Fibroblast of skin of left biceps (primary cell): ENCODE results near the gene CD24.
"Not testable (repeated sequence)": the region's sequence is repeated elsewhere in the genome, so short reads cannot be mapped to it uniquely, and the experiment has no call there.

Source experiments
- DNase-seq, 2 experiments: peaks; one replicate each; pipeline ENCODE4 v3.0.0-alpha.2; 2013; ENCODE audit warnings: low read depth in 2 of 2

CD24 gene, protein sequence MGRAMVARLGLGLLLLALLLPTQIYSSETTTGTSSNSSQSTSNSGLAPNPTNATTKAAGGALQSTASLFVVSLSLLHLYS

GRCh38 chr6:106974336-106974998 lies at the start of gene CD24:
TSS of gene CD24 (minus strand) at chr6:106974729. CDS start at chr6:106974646, 83 bp downstream.
- DNase-seq, result no peak

GRCh38 chr6:107021446-107022185 lies 47.1 kb upstream of the CD24 start:
- no peak for DNase-seq

- no peak for DNase-seq
Measured at GRCh38 chr6:107020239-107020638, 45.7 kb upstream of the CD24 start.

GRCh38 chr6:107019628-107020027 lies 45.1 kb upstream of the CD24 start:
- DNase-seq, result not testable (repeated sequence)

DNA sequence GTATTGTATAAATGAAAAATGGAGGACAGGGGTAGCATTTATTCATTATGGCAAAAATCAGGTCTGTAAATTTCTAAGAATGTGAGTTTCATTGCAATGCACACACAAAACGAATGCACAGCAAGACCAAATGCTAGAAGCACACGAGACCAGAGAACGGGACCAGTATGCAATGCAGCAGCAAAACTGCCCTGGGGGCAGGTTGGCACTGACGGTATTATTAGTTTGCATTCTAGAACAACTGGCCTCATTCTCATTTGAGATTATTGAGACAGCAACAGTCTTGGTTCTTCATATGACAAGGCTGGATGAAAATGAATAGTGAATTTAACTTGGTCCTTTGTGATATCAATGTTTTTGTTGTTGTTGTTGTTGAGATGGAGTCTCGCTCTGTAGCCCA lies 44.5 kb upstream of the CD24 start:
- no peak for DNase-seq

DNA sequence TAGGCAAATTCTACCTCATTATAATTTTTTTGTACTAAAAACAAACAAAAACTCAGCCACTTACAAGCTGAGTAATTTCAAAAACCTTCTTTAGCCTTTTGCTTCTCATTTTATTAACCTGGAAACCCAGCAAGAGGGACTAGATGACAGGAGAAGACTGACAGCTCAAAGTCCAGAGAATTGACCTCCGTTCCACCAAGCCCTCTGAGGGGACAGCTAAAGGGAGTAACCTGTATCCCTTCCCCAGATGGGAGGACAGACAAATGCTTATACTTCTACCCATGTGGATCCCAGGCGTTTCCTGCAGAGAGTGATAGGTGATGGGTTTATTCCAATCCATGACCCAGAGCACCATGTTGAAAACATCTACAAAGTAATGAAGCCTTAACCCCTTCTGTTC lies 35.0 kb upstream of the CD24 start:
- no peak for DNase-seq

DNA sequence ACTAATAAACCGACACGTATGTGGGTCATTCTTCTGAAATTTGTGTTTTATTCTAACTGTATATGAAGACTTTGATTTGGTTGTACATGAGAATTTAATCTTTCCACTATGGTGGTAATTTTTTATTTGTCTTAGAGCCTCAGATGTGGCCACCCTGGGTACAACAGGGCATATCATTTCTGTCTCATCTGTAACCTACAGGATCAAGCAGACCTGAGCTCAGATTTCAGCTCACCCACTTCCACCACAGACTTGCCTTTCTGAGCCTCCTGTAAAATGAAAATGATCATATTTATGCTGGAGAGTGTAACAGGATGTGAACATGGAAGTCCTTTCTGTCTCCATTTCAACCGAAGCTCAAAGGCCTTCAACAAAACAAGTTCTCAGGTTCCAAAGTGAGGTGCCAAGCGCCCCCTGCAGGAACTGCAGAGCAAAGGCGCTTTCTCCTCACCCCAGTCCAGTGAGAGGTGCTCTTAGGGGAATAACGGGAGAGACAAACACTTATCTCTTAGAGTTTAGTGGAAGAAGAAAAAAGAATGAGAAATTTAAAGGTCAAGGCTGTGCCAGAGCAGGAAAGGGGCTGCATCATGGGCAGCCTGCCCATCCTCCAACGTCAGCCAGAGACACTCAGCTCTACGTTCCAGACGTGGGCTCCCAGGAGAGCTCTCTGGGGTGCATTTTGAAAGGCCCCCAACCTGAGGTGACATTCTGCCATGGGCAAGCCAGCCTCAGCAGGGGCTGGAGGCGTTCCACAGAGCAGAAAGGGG lies 23.0 kb upstream of the CD24 start:
- DNase-seq, result peak; percentile 14 to 18

- DNase-seq, result no peak
Measured at GRCh38 chr6:106995640-106996039, 21.1 kb upstream of the CD24 start.

DNA sequence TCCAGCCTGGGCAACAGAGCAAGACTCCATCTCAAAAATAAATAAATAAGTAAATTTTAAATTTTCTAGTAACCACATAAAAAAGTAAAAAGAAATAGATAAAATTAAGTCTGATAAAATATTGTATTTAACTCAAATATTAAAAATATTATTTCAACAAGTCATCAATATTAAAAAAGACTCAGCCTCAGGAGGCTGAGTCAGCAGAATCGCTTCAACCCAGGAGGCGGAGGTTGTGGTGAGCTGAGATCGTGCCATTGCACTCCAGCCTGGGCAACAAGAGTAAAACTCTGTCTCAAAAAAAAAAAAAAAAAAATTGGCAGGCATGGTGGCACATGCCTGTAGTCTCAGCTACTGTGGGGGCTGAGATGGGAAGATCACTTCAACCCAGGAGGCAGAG lies 15.2 kb upstream of the CD24 start:
- DNase-seq, result not testable (repeated sequence)

GRCh38 chr6:106988664-106989063 lies 14.1 kb upstream of the CD24 start:
- no peak for DNase-seq

GRCh38 chr6:106981926-106982325 lies 7.4 kb upstream of the CD24 start:
- peak; percentile 81 to 88 for DNase-seq

- no peak for DNase-seq
Measured at GRCh38 chr6:106980926-106981325, 6.4 kb upstream of the CD24 start.

DNA sequence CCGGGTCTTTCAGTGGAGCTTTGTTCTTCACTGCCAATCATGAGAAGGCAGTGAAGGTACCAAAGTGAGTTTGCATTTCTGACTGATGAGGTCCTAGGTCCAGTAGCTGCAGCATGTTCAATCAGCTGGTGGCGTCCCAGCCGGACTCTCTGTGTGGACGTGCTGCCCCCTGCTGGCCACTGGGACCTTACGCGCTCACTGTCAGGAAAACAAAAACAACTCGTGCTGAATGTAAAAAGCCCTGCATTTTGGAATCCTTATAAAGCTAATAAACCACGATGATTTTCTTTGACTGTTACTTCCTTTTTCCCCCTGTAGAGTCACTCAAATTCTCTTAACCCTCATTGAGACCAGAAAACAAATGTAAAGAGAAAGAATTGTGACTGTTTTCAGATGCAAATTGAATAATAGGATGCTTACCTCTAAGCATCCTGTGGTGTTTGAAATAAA lies 4.9 kb upstream of the CD24 start:
- DNase-seq, result peak; percentile 31 to 39

DNA sequence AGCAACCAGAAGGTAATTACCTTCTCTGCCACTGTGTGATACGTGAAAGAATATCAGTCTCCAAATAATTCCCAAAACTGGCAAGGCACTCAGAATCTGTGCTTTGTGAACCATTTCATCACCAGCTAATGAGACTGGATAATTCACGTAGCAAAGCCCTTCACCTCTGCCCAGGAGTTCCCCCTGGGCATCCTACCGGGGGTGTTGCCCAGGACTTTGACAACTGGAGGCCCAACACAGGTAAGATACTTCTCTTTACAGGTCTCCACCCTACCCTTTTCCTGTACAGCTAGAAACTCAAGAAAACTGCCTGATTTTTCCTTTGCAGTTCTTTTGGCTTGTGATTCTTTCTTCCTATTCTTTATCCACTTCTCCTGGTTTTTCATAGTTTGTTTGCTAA lies 2.7 kb upstream of the CD24 start:
- no peak for DNase-seq

GRCh38 chr6:106976270-106976669 lies 1.7 kb upstream of the CD24 start:
- DNase-seq, result no peak

- DNase-seq, result no peak
Measured at GRCh38 chr6:106975738-106976064, 1.2 kb upstream of the CD24 start.

DNA sequence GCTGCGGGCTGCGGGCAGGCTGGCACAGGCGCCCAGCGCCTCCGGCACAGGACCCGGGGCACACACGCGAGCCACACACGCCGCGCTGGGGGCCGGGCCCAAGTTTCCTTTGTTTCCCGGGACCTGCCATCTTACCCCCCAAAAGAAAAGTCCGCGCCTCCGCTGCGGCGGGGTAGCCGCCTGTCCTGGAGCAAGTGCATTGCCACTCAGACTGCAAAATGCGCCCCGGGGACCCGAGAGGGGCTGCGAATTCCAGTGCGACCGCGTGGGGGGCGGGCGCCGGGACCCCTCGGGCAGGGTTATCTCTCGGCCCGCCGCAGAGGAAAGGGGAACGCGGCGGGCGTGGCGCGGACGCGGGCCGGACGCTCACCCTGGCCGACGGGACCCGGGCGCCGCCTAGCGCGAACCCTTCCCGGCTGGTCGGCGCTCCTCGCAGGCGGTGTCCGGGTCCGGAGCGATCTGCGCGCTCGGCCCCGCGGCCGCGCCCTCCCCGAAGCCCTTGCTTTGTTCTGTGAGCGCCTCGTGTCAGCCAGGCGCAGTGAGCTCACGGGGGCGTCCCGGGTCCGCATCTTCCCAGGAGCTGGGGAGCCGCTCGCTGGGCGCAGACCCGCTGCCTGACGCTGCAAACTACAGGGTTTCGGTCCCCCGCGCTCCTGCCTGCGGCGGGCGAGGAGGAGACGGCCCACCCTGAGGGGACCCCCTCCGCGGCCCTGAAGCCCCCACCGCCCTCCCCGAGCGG lies 639 bp upstream of the CD24 start:
- no peak for DNase-seq

DNA sequence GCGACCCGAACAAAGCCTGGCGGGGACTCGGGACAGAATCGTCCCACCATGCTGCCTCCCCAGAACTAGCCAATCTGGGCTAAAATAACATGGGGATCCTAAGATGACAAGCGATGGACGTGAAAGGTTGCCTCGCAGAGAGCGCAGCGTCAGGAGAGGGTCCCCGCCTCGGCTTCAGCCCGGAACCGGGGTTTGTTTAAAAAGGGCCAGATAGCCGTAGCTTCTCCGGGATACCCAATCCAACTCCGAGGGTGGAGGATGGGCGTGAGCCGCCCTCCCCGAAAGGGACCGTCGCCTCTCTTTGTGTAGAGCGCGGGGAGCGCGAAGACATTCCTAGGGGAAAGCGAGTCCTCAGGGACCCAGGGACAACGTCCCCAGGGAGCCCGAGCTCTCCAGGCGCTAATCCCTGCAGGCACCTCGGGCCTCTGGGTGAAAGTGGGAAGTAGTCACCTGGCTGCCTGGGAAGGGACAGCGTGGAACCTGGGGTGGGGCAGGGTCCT lies 643 bp downstream of the CD24 start:
- DNase-seq, result no peak

DNA sequence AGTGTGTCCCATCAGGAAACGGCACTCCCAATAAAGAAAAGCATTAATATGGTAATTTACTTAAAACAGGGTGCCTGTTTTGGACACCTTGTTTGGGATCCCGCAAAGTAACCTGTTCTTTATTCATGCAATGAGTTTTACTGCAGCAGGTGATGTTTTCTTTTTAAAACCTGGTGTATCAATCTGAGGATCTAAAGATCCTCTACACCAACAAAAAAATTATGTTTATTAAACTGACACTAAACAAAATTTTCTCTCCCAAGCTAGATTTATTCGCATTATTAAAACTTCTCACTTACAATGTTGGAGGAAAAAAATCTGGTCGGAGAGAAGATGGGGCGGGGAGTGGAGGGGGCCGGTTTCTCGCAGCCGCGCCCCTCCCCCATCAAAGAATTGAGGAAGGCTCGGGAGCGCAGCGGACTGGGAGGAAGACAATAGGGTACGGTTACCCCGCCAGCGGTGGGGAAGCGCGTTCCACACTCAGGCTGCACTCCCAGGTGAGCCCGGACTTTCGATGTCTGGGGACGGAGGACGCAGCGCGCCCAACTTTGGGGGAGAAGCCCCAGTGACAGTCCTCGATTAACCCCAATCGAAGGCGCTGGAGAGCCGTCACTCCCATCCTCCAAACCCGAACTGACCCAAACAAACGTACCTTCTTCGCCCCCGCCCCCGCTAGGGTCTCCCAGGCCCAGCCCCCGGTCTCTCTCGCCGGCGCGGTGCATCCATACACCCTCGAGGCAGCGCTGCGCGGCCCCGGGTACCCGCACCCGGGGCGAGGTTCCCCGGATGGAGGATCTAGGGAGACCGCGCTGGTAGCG lies 1.3 kb downstream of the CD24 start:
- DNase-seq, result no peak

- DNase-seq, result no peak
Measured at GRCh38 chr6:106972500-106972899, 2.0 kb downstream of the CD24 start.

GRCh38 chr6:106970769-106971168 lies 3.8 kb downstream of the CD24 start:
- DNase-seq, result not testable (repeated sequence)
